ENCODE results near the gene LOXHD1. TPM values are rescaled to one million over a fixed set of nuclear protein-coding genes. Genes with fewer than 3 reads are reported as not detected.
A peak's percentile ranks its signal among the peaks of the same experiment; 100 is the strongest.

The LOXHD1 gene
- total RNA-seq, 6 experiments from 2014 or later, result not detected

- Histone ChIP-seq H3K27ac (no peak overlapping the region), H3K36me3 (no peaks in the 10 kb centered on the region), H3K9me3 (no peaks in the 10 kb centered on the region), H3K4me1 (no peaks in the 10 kb centered on the region), H3K4me3 (no peak overlapping the region), H3K27me3 (no peaks in the 10 kb centered on the region)
- 80% methylated on average over 2 of the region's 13 CpGs for WGBS (ENCODE audit: insufficient coverage, low coverage, low lambda C conversion rate, missing lambda C conversion rate)
- ATAC-seq (no peak), DNase-seq (no peak)
- intact Hi-C loops (cut with DNase I), result no loop called here
- TF ChIP-seq POLR2A (IDR thresholded peaks at IDR 0.05), result no peak
- TF ChIP-seq, protein P1, sequence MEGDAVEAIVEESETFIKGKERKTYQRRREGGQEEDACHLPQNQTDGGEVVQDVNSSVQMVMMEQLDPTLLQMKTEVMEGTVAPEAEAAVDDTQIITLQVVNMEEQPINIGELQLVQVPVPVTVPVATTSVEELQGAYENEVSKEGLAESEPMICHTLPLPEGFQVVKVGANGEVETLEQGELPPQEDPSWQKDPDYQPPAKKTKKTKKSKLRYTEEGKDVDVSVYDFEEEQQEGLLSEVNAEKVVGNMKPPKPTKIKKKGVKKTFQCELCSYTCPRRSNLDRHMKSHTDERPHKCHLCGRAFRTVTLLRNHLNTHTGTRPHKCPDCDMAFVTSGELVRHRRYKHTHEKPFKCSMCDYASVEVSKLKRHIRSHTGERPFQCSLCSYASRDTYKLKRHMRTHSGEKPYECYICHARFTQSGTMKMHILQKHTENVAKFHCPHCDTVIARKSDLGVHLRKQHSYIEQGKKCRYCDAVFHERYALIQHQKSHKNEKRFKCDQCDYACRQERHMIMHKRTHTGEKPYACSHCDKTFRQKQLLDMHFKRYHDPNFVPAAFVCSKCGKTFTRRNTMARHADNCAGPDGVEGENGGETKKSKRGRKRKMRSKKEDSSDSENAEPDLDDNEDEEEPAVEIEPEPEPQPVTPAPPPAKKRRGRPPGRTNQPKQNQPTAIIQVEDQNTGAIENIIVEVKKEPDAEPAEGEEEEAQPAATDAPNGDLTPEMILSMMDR (IDR thresholded peaks at IDR 0.05), result no peak
These were observed 200.3 kb downstream of the LOXHD1 start for GRCh38 chr18:46456691-46457090.

- TF ChIP-seq POLR2A (IDR thresholded peaks at IDR 0.05), result no peak
- TF ChIP-seq, protein P1 (IDR thresholded peaks at IDR 0.05), result no peak
- intact Hi-C loops (cut with DNase I), result no loop called here
- WGBS (ENCODE audit: insufficient coverage, low coverage, low lambda C conversion rate, missing lambda C conversion rate), result 81% methylated on average over 6 of the region's 6 CpGs
These were observed 204.2 kb downstream of the LOXHD1 start for GRCh38 chr18:46452820-46453219.

DNA sequence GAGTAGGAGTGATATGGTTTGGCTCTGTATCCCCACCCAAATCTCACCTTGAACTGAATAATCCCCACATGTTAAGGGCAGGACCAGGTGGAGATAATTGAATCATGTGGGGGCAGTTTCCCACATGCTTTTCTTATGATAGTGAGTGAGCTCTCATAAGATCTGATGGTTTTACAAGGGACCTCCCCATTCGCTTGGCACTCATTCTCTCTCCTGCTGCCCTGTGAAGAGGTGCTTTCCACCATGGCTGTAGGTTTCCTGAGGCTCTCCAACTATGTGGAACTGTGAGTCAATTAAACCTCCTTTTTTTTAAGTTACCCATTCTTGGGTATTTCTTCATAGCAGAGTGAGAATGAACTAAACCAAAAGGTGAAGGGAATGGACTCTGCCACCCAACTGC, 207.5 kb downstream of the LOXHD1 start:
- WGBS (ENCODE audit: insufficient coverage, low coverage, low lambda C conversion rate, missing lambda C conversion rate), result no CpG with 5 or more reads among the region's 1 CpG
- Histone ChIP-seq H3K4me1 (no peaks in the 10 kb centered on the region), H3K9me3 (no peaks in the 10 kb centered on the region), H3K36me3 (no peaks in the 10 kb centered on the region), H3K27me3 (no peaks in the 10 kb centered on the region), H3K27ac (no peak overlapping the region), H3K4me3 (no peak overlapping the region)
- intact Hi-C loops (cut with DNase I), result no loop called here
- TF ChIP-seq, protein P1 (IDR thresholded peaks at IDR 0.05), result no peak
- no peak for TF ChIP-seq POLR2A (IDR thresholded peaks at IDR 0.05)
- no peak for DNase-seq
- ATAC-seq, result no peak

More at GRCh38 chr18:46452820-46453219, 204.2 kb downstream of the LOXHD1 start:
- H3K36me3 ChIP-seq, result no peaks in the 10 kb centered on the region
- H3K4me1 ChIP-seq, result no peaks in the 10 kb centered on the region
- H3K27ac ChIP-seq, result no peak overlapping the region
- no peak overlapping the region for H3K4me3 ChIP-seq
- no peaks in the 10 kb centered on the region for H3K27me3 ChIP-seq
- ATAC-seq (no peak), DNase-seq (no peak)
- no peaks in the 10 kb centered on the region for H3K9me3 ChIP-seq

GRCh38 chr18:46449033-46449432, 208.0 kb downstream of the LOXHD1 start:
- Histone ChIP-seq H3K4me1 (no peaks in the 10 kb centered on the region), H3K4me3 (no peak overlapping the region), H3K36me3 (no peaks in the 10 kb centered on the region), H3K27ac (no peak overlapping the region), H3K27me3 (no peaks in the 10 kb centered on the region), H3K9me3 (no peaks in the 10 kb centered on the region)
- intact Hi-C loops (cut with DNase I), result no loop called here
- TF ChIP-seq, protein P1 (IDR thresholded peaks at IDR 0.05), result no peak
- no peak for TF ChIP-seq POLR2A (IDR thresholded peaks at IDR 0.05)
- WGBS (ENCODE audit: insufficient coverage, low coverage, low lambda C conversion rate, missing lambda C conversion rate), result 96% methylated on average over 2 of the region's 2 CpGs
- DNase-seq, result no peak
- no peak for ATAC-seq

- Histone ChIP-seq H3K4me3 (no peak overlapping the region), H3K9me3 (no peaks in the 10 kb centered on the region), H3K36me3 (no peaks in the 10 kb centered on the region), H3K4me1 (no peaks in the 10 kb centered on the region), H3K27me3 (no peaks in the 10 kb centered on the region), H3K27ac (no peak overlapping the region)
- intact Hi-C loops (cut with DNase I), result no loop called here
- no peak for TF ChIP-seq POLR2A (IDR thresholded peaks at IDR 0.05)
- TF ChIP-seq, protein P1 (IDR thresholded peaks at IDR 0.05), result no peak
- DNase-seq (no peak), ATAC-seq (peak in 1 of 4 donors; percentile 40)
- WGBS (ENCODE audit: insufficient coverage, low coverage, low lambda C conversion rate, missing lambda C conversion rate), result 83% methylated on average over 4 of the region's 4 CpGs
These were observed 208.7 kb downstream of the LOXHD1 start for GRCh38 chr18:46448347-46448746.
